ENCODE measurements around the gene IFNK.

Gene IFNK

DNA sequence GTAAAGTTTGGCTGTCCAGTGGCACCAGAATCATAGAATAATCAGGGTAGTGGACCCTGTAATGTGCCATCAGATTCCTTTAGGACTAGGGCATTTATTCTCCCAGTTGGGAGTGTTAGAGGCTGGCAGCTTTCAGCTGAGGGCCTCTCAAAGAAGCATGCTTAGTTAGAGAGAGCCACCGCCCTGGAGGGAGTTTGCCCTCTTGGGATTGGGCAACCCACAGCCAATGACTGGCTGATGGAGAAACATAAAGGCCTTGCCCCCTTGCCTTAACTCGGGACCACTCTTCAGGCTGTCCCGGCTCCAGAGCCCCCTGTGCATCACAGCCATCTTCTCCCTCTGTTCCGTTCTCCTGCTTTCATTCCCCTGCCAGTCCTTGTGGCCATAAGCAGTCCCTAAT, 20.5 kb upstream of the IFNK start:
- H3K4me2 ChIP-seq (ENCODE audit: low read length): no peak overlapping the region
- H2AFZ ChIP-seq (ENCODE audit: low read depth, low read length): no peak overlapping the region
- no peaks in the 10 kb centered on the region for H4K20me1 ChIP-seq (ENCODE audit: insufficient read depth, low read length)
- no peaks in the 10 kb centered on the region for H3K9me3 ChIP-seq (ENCODE audit: insufficient read depth, low read length)
- H3K9ac ChIP-seq (ENCODE audit: low read length): no peak overlapping the region
- peaks cover 29% of the 10 kb centered on the region; the same call in 1 of the 2 replicates for H3K27me3 ChIP-seq (ENCODE audit: low read depth, low read length)
- H3K79me2 ChIP-seq (ENCODE audit: low read length): no peaks in the 10 kb centered on the region
- no peaks in the 10 kb centered on the region for H3K36me3 ChIP-seq (replicated peaks; ENCODE audit: low read depth, low read length)
- no peak overlapping the region for H3K27ac ChIP-seq (ENCODE audit: low read length)
- no peak overlapping the region for H3K4me3 ChIP-seq (ENCODE audit: low read length)
- peaks cover 16% of the 10 kb centered on the region for H3K4me1 ChIP-seq (ENCODE audit: low read length)
- TF ChIP-seq, protein P1, sequence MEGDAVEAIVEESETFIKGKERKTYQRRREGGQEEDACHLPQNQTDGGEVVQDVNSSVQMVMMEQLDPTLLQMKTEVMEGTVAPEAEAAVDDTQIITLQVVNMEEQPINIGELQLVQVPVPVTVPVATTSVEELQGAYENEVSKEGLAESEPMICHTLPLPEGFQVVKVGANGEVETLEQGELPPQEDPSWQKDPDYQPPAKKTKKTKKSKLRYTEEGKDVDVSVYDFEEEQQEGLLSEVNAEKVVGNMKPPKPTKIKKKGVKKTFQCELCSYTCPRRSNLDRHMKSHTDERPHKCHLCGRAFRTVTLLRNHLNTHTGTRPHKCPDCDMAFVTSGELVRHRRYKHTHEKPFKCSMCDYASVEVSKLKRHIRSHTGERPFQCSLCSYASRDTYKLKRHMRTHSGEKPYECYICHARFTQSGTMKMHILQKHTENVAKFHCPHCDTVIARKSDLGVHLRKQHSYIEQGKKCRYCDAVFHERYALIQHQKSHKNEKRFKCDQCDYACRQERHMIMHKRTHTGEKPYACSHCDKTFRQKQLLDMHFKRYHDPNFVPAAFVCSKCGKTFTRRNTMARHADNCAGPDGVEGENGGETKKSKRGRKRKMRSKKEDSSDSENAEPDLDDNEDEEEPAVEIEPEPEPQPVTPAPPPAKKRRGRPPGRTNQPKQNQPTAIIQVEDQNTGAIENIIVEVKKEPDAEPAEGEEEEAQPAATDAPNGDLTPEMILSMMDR (IDR thresholded peaks at IDR 0.05; ENCODE audit: low read depth, low read length): no peak
- no peak for TF ChIP-seq EZH2phosphoT487 (IDR thresholded peaks at IDR 0.05; ENCODE audit: low read depth)

DNA sequence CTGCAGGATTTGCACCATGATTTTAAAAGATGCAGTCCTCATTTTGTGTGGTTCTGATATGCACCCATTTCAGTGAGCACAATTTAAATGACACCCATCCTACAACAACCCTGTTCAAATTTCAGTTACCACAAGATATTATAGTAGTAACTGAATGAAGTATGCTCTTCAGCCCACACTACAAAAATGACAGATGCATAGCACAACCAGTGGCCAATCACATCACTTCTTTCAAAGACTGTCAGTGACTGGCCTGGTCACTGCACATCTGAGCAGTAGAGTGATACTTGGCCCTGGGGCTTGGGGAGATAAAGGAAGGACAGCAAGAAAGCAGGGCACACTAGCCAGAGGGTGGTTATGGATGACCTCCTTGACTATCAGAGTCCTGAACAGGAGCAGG, 19.8 kb upstream of the IFNK start:
- no peak overlapping the region for H3K9ac ChIP-seq (ENCODE audit: low read length)
- H3K4me1 ChIP-seq (ENCODE audit: low read length): peaks cover 15% of the 10 kb centered on the region
- H3K79me2 ChIP-seq (ENCODE audit: low read length): no peaks in the 10 kb centered on the region
- no peak overlapping the region for H3K27ac ChIP-seq (ENCODE audit: low read length)
- H2AFZ ChIP-seq (ENCODE audit: low read depth, low read length): no peak overlapping the region
- H3K36me3 ChIP-seq (replicated peaks; ENCODE audit: low read depth, low read length): no peaks in the 10 kb centered on the region
- H3K9me3 ChIP-seq (ENCODE audit: insufficient read depth, low read length): no peaks in the 10 kb centered on the region
- no peaks in the 10 kb centered on the region for H4K20me1 ChIP-seq (ENCODE audit: insufficient read depth, low read length)
- TF ChIP-seq, protein P1 (IDR thresholded peaks at IDR 0.05; ENCODE audit: low read depth, low read length): no peak
- TF ChIP-seq EZH2phosphoT487 (IDR thresholded peaks at IDR 0.05; ENCODE audit: low read depth): no peak
- no peak overlapping the region for H3K4me2 ChIP-seq (ENCODE audit: low read length)
- peaks cover 29% of the 10 kb centered on the region; the same call in 1 of the 2 replicates for H3K27me3 ChIP-seq (ENCODE audit: low read depth, low read length)
- H3K4me3 ChIP-seq (ENCODE audit: low read length): no peak overlapping the region

DNA sequence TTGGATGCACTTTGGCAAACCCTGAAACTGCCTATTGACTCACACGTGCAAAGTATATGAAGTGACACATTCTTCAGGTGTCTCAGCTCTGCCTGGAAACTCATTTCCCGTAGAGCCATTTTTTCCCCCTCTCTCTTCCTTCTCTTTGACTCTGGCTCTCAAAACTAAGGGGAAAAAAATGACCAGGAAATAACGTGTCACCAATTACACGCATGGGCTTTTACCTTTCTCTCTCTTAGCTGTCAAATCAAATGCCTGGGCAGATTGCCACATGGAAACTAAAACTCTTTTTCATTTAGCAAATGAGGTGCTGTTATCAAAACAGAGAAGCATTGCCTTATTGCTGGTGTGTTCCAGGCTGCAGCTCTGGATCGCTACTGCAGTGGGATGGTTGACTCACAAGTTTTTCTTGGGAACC, 18.3 kb upstream of the IFNK start:
- Histone ChIP-seq H3K9ac (ENCODE audit: low read length) (no peak overlapping the region), H3K9me3 (ENCODE audit: insufficient read depth, low read length) (no peaks in the 10 kb centered on the region), H3K4me3 (ENCODE audit: low read length) (no peak overlapping the region), H2AFZ (ENCODE audit: low read depth, low read length) (no peak overlapping the region), H3K36me3 (replicated peaks; ENCODE audit: low read depth, low read length) (no peaks in the 10 kb centered on the region), H3K4me1 (ENCODE audit: low read length) (peaks cover 4% of the 10 kb centered on the region), H3K79me2 (ENCODE audit: low read length) (no peaks in the 10 kb centered on the region), H3K27ac (ENCODE audit: low read length) (no peak overlapping the region), H3K27me3 (ENCODE audit: low read depth, low read length) (peaks cover 32% of the 10 kb centered on the region), H3K4me2 (ENCODE audit: low read length) (no peak overlapping the region), H4K20me1 (ENCODE audit: insufficient read depth, low read length) (no peaks in the 10 kb centered on the region)
- TF ChIP-seq, protein P1 (IDR thresholded peaks at IDR 0.05; ENCODE audit: low read depth, low read length): no peak
- no peak for TF ChIP-seq EZH2phosphoT487 (IDR thresholded peaks at IDR 0.05; ENCODE audit: low read depth)

DNA sequence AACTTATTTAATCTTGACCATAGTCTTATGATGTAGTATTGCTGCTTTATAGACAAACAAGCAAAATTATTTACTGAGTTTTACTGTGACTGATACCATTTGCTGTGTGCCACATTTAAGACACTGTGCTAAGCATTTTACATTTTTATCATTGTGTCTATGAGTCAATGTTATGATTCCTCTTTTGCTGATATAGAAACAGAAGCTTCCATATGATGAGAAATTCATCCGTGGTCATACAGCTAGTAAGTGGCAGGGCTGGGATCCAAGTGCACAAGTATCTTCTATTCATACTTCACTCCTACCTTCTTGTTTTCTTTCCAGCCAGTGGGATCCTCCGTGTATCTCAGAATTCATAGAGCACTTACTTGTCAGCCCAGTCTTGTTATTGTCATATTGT, 17.1 kb upstream of the IFNK start:
- Histone ChIP-seq H3K36me3 (replicated peaks; ENCODE audit: low read depth, low read length) (no peaks in the 10 kb centered on the region), H3K79me2 (ENCODE audit: low read length) (no peaks in the 10 kb centered on the region), H4K20me1 (ENCODE audit: insufficient read depth, low read length) (no peaks in the 10 kb centered on the region), H3K27ac (ENCODE audit: low read length) (no peak overlapping the region), H3K4me1 (ENCODE audit: low read length) (no peaks in the 10 kb centered on the region), H3K9me3 (ENCODE audit: insufficient read depth, low read length) (no peaks in the 10 kb centered on the region), H3K4me2 (ENCODE audit: low read length) (no peak overlapping the region), H2AFZ (ENCODE audit: low read depth, low read length) (no peak overlapping the region), H3K4me3 (ENCODE audit: low read length) (no peak overlapping the region), H3K27me3 (ENCODE audit: low read depth, low read length) (peaks cover 35% of the 10 kb centered on the region), H3K9ac (ENCODE audit: low read length) (no peak overlapping the region)
- no peak for TF ChIP-seq EZH2phosphoT487 (IDR thresholded peaks at IDR 0.05; ENCODE audit: low read depth)
- TF ChIP-seq, protein P1 (IDR thresholded peaks at IDR 0.05; ENCODE audit: low read depth, low read length): no peak

Measured in OCI-LY3 (cell line).